NCI-H748 (cell line): ENCODE measurements around the gene ACRBP.

Source experiments
- DNase-seq: peaks from one replicate; lab custom pipeline; 2025; ENCODE audit not compliant: unreplicated experiment; lab: John Stamatoyannopoulos, UW

The ACRBP gene

DNA sequence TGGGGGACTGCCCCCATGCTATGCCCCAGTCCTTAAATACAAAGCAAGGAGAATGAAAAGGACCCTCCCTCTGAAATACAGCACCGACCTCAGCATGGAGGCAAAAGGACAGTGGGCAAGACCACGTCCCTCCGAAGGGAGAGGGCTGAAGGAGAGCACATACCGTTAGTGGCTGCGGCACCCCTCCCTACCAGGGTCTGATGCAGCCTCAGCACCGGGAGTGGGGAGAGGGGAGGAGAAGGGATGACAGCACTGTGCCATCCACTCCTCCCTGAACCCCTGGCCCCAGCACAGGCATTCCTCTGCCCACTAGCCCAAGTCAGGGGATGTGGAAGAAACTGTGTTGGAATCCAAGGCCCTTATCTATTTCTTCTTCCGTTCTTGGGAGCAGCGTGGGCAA, 3.6 kb upstream of the ACRBP start:
- no peak for DNase-seq

GRCh38 chr12:6646276-6647082, 753 bp downstream of the ACRBP start:
- peak; percentile 33 for DNase-seq

- DNase-seq = peak; percentile 63
These were observed 2.3 kb downstream of the ACRBP start for GRCh38 chr12:6644903-6645302.

- DNase-seq = no peak
These were observed 3.0 kb downstream of the ACRBP start for GRCh38 chr12:6644257-6644596.

DNA sequence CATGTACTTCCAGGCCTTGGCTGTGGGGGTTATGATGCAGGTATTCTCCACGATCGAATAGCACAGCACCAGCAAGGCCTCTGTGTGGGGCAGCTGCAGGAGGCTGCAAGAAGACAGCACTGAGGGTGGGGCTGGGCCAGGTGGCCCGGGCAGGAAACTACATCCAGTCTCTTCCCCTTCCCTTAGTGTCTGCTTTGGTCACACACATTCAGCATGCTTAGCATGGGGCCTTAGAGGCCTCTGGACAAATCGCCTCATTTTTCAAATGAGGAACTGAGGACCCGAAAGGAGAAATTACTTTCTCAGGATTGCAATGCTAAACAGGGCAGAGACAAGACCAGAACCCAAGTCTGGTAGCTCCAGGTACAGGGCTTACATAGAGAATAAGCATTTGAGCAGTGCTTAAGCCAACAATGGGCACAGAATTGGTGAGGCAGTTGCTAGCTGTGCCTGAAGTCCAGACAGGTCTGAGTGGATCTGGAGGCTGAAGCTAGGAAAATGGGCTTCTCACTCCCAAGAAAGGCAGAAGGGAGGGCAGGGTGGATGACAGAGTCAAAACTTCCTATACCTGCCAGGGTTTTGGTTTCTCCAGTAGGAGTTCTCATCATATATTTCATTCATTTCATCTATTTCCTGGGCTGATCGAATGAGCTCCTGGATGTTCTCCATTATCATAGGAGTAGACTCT, 3.5 kb downstream of the ACRBP start:
- DNase-seq = no peak

- DNase-seq = no peak
These were observed 6.1 kb downstream of the ACRBP start for GRCh38 chr12:6641131-6641530.

DNA sequence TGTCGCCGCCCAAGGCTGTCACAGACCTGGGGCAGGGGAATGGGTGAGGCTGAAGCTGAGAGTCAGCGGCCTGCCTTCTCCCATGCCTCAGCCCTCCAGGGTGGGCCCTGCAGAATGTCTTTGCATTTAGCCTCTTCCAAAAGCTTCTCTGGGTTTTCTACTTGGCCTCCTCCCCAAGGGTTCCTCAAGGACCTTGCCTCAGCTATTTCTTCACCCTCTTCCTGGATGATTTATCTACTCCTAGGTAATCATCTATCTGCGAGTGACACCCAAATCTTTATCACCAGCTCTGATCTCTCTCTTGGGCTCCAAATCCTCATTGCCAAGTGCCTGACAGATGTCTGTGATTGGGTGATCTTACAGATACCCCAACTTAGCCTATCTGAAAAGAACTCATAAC, 6.7 kb downstream of the ACRBP start:
- DNase-seq = no peak

DNA sequence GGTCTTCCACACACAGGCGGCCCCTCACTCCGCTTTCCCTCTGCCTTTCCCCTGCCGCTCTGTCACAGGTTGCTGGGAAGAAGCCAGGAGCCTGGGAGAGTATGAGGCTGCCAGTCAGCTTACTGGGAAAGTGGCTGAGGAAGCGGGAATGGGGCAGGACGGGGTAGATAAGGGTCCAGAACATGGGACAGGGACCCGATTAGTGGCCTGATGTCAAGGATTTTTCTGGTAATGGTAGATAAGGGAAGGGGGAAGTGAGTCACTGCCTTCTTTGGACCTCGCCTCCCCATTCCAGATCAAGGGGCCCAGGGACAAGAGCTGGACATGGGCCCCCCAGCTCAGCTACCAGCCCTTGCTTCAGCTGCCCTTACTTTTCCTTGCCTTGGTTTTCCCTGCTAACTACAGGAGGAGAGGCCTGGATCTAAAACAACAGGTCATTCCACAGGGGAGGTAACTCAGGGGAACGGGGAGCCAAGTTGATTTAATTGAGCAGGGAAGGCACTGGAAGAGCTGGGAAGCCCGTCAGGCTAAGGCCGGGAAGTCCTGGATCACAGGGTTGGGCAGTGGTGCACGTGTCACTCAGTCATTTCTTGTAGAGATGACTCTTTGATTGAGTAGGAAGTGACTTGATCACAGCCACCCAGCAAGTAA, 8.0 kb downstream of the ACRBP start:
- DNase-seq = no peak

DNA sequence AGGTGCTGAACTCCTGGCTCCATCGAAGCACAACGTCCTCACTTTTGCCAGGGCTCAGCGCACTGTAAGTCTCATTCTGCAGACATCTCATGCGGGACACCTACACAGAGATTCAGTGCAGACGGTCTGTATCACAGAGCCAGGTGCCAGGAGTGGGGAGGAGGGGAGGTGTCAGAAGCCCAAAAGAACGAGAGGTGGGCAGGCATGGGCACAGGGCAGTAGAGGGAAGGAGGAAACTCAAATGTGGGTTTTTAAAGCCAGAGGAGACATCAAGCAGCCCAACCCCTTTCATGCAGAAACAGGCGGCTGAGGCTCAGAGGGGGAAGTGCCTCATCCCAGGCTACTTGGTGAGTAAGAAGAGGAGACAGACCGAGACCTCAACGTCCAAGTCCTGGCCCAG, 8.9 kb downstream of the ACRBP start:
- DNase-seq = no peak

GRCh38 chr12:6635856-6636531, 11.2 kb downstream of the ACRBP start, which contains the start of gene LPAR5:
LPAR5 (minus strand) TSS chr12:6635959; CDS start chr12:6621248, 14,711 bp downstream.
- DNase-seq = no peak

GRCh38 chr12:6635375-6635855, 11.8 kb downstream of the ACRBP start:
- no peak for DNase-seq

DNA sequence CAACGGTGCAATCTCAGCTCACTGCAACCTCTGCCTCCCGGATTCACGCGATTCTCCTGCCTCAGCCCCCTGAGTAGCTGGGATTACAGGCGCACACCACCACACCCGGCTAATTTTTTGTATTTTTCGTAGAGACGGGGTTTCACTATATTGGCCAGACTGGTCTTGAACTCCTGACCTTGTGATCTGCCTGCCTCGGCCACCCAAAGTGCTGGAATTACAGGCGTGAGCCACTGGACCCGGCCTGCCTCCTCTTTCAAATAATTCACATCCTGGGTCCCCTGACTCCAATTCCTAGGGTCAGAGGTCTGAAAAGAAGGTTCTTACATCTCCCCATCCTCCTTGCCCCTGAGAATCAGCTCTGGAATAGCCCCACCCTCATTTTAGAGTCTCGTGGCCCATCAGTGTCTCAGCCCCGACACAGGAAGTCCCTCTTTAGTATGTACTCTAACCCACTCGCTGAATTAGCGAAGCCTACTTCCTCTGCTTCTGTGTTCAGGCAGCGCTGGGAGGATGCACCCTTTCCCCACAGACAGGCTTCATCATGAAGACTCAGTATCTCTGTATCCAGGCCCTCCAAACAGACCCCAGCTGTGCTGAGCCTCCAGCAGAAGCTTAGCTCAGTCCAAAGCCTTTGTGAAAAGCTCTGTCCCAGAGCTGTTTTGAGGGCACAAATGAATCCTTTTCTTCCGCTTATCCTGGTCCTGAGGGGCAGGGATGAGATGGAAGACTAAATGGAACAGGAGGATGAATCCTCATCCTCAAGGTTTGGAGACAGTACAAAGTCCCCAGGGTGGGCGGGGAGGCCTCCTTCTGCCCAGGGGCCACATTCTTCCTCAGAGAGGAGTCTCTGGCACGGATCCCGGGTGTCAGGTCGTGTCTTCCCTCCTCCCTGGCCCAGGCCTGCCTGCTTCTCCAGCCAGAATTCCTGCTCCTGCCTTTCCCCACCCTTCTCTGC, 14.9 kb downstream of the ACRBP start:
- DNase-seq = peak; percentile 6

DNA sequence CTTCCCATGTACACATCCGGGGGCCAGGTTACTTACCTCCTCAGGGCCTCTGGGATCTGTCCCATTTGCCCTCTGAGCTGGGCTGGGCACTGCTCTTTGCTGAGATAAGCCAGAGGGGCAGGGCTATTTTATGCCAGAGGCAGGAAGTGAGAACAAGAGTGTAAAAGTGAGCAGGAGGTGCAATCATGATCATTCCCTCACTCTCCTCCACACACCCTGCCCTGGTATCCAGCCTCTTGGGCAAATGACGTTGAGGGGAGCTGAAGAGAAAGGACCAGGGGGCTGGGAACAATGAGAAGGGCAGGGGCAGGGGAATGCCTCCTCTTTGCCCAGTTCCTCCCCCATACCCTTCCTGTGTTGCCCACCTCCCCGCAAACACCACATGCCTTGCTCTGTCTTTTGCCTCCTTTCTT, 15.7 kb downstream of the ACRBP start:
- no peak for DNase-seq

DNA sequence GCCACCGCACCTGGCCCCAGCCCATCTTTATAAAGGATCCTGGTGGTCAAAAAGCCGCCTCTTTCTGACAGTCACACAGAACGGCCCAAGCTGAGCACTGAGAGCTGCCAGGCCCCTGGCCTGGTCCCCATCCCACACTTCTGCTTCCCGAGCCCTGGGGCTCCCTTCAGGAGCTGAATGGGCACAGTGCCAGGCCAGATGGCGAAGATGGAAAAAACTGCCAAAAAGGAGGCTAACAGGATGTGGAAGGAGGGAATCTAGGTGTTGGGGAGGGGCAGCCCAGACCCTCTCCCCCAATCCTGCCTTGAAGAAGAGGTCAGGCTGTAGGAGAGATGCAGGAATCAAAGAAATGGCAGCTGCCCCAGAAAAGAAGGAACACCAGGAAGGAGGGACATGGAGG, 16.5 kb downstream of the ACRBP start:
- no peak for DNase-seq

GRCh38 chr12:6627616-6628015, 19.6 kb downstream of the ACRBP start:
- DNase-seq = no peak

DNA sequence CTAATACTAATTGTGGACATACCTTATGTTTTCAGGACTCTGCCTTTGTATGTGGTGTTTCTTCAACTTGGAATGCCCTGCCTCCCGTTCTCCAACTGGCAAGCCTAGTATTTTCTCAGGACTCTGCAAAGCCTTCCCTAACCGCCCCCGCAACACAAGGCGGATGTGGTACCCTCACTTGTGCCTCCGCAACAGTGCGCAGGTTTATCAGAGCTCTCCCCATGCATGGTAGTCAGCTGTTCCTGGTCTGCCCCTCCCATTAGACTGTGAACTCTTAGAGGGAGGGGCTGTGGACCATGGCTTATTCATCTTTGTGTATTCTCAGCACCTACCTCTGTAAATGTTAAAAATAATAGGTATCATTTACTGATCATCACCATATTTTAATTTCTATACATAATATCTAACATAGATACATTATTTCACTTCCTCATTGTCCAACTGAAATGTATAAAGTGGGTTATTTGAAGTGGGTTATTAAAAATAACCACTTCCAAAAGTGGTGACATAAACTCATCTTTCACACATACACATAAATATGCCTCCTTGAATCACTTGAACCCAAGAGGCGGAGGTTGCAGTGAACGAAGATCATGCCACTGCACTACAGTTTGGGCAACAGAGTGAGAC, 20.5 kb downstream of the ACRBP start:
- DNase-seq = no peak

DNA sequence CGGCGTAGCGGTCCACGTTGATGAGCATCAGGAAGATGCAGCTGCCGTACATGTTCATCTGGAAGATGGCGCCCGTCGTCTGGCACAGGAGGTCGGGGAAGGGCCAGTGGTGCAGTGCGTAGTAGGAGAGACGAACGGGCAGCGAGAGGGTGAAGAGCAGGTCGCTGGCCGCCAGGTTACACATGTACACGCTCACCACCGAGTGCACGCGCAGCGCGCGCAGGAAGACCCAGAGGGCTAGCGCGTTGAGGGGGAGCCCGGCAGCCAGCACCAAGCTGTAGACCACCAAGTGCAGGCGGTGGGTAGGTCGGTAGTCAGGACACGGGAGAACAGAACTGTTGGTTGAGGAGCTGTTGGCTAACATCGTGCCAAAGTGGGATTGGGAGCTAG, 26.4 kb downstream of the ACRBP start:
- DNase-seq = no peak

DNA sequence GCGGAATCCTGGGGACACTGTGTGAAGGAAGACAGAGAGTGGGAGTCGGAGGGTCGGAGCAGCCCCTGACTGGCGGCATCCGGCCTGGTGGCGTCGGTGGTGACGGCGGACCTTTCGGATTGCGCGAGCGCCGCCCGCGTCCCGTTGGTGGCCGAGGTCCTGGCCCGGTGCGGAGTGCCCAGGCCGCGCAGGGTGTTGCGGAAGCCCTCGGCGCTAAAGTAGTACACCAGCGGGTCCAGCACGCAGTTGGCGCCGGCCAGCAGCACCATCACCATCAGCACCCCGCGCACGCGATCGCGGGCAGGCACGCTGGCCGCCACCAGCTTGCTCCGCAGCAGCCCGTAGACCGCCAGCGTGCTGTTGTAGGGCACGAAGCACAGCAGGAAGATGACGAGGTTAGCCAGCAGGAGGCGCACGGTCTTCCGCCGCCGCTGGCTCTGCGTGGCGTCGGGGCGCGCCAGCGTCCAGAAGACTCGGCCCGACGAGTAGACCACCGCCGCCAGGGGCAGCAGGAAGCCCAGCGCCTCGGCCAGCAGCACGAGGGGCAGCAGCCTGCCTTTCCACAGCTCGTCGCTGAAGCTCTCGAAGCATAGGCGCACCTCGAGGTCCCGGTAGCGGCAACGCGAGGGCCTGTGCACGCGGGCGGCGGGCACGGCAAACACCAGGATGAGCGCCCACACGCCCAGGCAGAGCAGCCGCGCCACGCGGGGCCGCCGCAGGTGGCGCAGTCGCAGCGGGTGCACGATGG, 26.9 kb downstream of the ACRBP start:
- no peak for DNase-seq
